ENCODE data around the gene ANO6. TPM values are rescaled to one million over a fixed set of nuclear protein-coding genes. Genes with fewer than 3 reads are reported as not detected.

Gene ANO6
- total RNA-seq, 3 donors from 2014 or later (not counting 1 experiment from before 2014, with no cell fraction given): 26.6 to 31.0 (median 30.4) TPM

DNA sequence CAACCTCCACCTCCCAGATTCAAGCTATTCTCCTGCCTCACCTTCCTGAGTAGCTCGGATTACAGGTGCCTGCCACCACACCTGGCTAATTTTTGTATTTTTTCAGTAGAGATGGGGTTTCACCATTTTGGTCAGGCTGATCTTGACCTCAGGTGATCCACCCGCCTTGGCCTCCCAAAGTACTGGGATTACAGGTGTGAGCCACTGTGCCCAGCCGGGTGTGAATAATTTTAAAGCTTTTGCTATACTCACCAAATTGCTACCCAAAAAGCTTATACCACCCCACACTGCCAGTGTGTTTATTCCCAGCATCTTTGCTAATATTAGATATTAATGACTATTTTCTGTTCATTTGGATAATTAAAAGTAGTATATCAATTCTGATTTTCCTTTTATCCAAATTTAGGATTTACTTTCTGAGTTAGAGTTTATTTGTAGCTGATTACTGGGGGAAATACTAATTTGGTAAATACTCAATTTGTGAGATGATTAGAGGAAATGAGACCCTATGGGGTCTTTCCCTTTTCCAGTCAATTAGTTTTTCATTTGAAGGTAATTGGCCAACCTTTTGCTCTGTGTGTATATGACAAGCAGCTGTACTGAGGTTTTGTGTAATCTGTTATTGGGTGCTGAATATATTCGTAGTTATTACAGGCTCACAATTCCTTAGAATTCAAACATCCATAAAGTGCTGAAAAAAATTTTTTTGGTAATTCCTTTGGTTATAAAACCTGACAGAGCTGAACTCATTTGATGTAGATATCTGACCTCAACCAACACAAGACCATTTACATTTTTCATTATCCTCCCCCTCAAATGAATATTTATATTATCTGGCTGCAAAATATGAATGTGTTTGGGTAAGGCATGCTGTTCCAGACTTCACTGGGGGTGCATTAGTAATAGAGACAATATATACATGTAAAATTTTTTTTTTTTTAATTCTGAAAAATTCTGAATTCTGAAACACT is 73.6 kb downstream of the ANO6 start:
- Histone ChIP-seq H3K27me3 (ENCODE audit: control insufficient read depth, insufficient read depth, low read length) (no peaks in the 10 kb centered on the region), H3K27ac (ENCODE audit: low read length) (no peak overlapping the region), H3K36me3 (ENCODE audit: control insufficient read depth, insufficient read depth, low read length) (no peaks in the 10 kb centered on the region), H3K4me1 (ENCODE audit: control insufficient read depth, insufficient read depth, low read length) (no peaks in the 10 kb centered on the region), H3K9me3 (ENCODE audit: control insufficient read depth, insufficient read depth, low read length) (no peaks in the 10 kb centered on the region), H3K4me3 (ENCODE audit: low read length) (no peak overlapping the region)
- 94% methylated on average over 3 of the region's 4 CpGs for WGBS (ENCODE audit: insufficient coverage)
- TF ChIP-seq, protein P1, sequence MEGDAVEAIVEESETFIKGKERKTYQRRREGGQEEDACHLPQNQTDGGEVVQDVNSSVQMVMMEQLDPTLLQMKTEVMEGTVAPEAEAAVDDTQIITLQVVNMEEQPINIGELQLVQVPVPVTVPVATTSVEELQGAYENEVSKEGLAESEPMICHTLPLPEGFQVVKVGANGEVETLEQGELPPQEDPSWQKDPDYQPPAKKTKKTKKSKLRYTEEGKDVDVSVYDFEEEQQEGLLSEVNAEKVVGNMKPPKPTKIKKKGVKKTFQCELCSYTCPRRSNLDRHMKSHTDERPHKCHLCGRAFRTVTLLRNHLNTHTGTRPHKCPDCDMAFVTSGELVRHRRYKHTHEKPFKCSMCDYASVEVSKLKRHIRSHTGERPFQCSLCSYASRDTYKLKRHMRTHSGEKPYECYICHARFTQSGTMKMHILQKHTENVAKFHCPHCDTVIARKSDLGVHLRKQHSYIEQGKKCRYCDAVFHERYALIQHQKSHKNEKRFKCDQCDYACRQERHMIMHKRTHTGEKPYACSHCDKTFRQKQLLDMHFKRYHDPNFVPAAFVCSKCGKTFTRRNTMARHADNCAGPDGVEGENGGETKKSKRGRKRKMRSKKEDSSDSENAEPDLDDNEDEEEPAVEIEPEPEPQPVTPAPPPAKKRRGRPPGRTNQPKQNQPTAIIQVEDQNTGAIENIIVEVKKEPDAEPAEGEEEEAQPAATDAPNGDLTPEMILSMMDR (IDR thresholded peaks at IDR 0.05): no peak
- peaks cover 35 to 36% of the 10 kb centered on the region in 2 donors for H3K4me1 Mint-ChIP-seq
- H3K27me3 Mint-ChIP-seq (ENCODE audit: low read depth in 2 of 2): no peaks in the 10 kb centered on the region
- no peaks in the 10 kb centered on the region for H3K36me3 Mint-ChIP-seq
- H3K4me3 Mint-ChIP-seq: no peak overlapping the region
- intact Hi-C loops (cut with micrococcal nuclease): no loop called here
- no peak overlapping the region for H3K27ac Mint-ChIP-seq
- ATAC-seq (no peak), DNase-seq (no peak)
- no peaks in the 10 kb centered on the region for H3K9me3 Mint-ChIP-seq

DNA sequence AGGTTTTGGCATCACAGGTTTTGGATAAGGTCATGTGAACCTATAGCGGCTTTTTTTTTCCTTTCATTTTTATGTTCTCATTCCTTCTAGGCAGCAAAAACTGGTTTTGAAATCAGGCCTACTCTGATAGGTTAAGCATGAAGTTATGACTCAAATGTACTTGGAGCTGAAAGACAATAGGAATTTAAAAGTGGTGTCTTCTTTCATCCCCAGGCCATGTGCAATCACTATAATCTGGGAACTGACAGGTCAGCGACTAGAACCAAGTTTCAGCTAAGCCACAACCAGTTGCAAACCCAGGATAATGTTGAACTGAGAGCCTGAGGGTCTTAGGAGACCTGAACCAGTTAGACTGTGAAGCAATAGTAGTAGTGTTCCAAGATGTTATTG is 74.3 kb downstream of the ANO6 start:
- Histone ChIP-seq H3K36me3 (ENCODE audit: control insufficient read depth, insufficient read depth, low read length) (no peaks in the 10 kb centered on the region), H3K9me3 (ENCODE audit: control insufficient read depth, insufficient read depth, low read length) (no peaks in the 10 kb centered on the region), H3K4me3 (ENCODE audit: low read length) (no peak overlapping the region), H3K4me1 (ENCODE audit: control insufficient read depth, insufficient read depth, low read length) (no peaks in the 10 kb centered on the region), H3K27me3 (ENCODE audit: control insufficient read depth, insufficient read depth, low read length) (no peaks in the 10 kb centered on the region), H3K27ac (ENCODE audit: low read length) (no peak overlapping the region)
- Mint-ChIP-seq H3K4me1 (peaks cover 35 to 36% of the 10 kb centered on the region in 2 donors), H3K27ac (no peak overlapping the region), H3K4me3 (no peak overlapping the region), H3K9me3 (no peaks in the 10 kb centered on the region), H3K36me3 (no peaks in the 10 kb centered on the region), H3K27me3 (ENCODE audit: low read depth in 2 of 2) (no peaks in the 10 kb centered on the region)
- 100% methylated on average over 1 of the region's 2 CpGs for WGBS (ENCODE audit: insufficient coverage)
- no peak for DNase-seq
- TF ChIP-seq, protein P1 (IDR thresholded peaks at IDR 0.05): no peak
- intact Hi-C loops (cut with micrococcal nuclease): no loop called here
- no peak for ATAC-seq

- Mint-ChIP-seq H3K4me1 (peaks cover 28 to 32% of the 10 kb centered on the region in 2 donors), H3K4me3 (no peak overlapping the region), H3K27ac (no peak overlapping the region), H3K9me3 (no peaks in the 10 kb centered on the region), H3K36me3 (no peaks in the 10 kb centered on the region), H3K27me3 (ENCODE audit: low read depth in 2 of 2) (no peaks in the 10 kb centered on the region)
- no peaks in the 10 kb centered on the region for H3K36me3 ChIP-seq (ENCODE audit: control insufficient read depth, insufficient read depth, low read length)
- no CpG with 5 or more reads among the region's 1 CpG for WGBS (ENCODE audit: insufficient coverage)
- H3K4me1 ChIP-seq (ENCODE audit: control insufficient read depth, insufficient read depth, low read length): no peaks in the 10 kb centered on the region
- TF ChIP-seq, protein P1 (IDR thresholded peaks at IDR 0.05): no peak
- H3K27me3 ChIP-seq (ENCODE audit: control insufficient read depth, insufficient read depth, low read length): no peaks in the 10 kb centered on the region
- H3K27ac ChIP-seq (ENCODE audit: low read length): no peak overlapping the region
- no peak overlapping the region for H3K4me3 ChIP-seq (ENCODE audit: low read length)
- ATAC-seq: no peak
- intact Hi-C loops (cut with micrococcal nuclease): no loop called here
- no peak for DNase-seq
- no peaks in the 10 kb centered on the region for H3K9me3 ChIP-seq (ENCODE audit: control insufficient read depth, insufficient read depth, low read length)
Measured at GRCh38 chr12:45291518-45291917, 75.6 kb downstream of the ANO6 start.
